Measurements from ENCODE around the gene SLCO3A1. TPM values are rescaled to one million over a fixed set of nuclear protein-coding genes. Genes with fewer than 3 reads are reported as not detected.
"Not testable (repeated sequence)": the region's sequence is repeated elsewhere in the genome, so short reads cannot be mapped to it uniquely, and the experiment has no call there.

The SLCO3A1 gene
- total and polyA plus RNA-seq, 2 experiments from 2014 or later, result 35.5 to 71.9 TPM

GRCh38 chr15:92200891-92201290 lies 347.4 kb downstream of the SLCO3A1 start:
- Histone ChIP-seq H3K27me3 (no peaks in the 10 kb centered on the region), H3K36me3 (no peaks in the 10 kb centered on the region), H3K4me1 (ENCODE audit: low read depth) (no peaks in the 10 kb centered on the region), H3K9me3 (ENCODE audit: low read depth) (no peaks in the 10 kb centered on the region), H3K4me3 (no peak overlapping the region), H3K27ac (no peak overlapping the region)
- no peak for DNase-seq (ENCODE audit: low read depth in 1 of 2, low spot score in 1 of 2)
- TF ChIP-seq CTCF (IDR thresholded peaks at IDR 0.05; ENCODE audit: low read depth, low read length), result no peak

- Histone ChIP-seq H3K9me3 (ENCODE audit: low read depth) (no peaks in the 10 kb centered on the region), H3K27me3 (no peaks in the 10 kb centered on the region), H3K4me3 (no peak overlapping the region), H3K27ac (no peak overlapping the region), H3K4me1 (ENCODE audit: low read depth) (no peaks in the 10 kb centered on the region), H3K36me3 (no peaks in the 10 kb centered on the region)
- no peak for TF ChIP-seq CTCF (IDR thresholded peaks at IDR 0.05; ENCODE audit: low read depth, low read length)
- peak in 1 of 2 donors; percentile 43 for DNase-seq (ENCODE audit: low read depth in 1 of 2, low spot score in 1 of 2)
These were observed 351.8 kb downstream of the SLCO3A1 start for GRCh38 chr15:92205255-92205739.

GRCh38 chr15:92207601-92208000 lies 354.1 kb downstream of the SLCO3A1 start:
- H3K27ac ChIP-seq; H3K36me3 ChIP-seq; H3K4me1 ChIP-seq (ENCODE audit: low read depth); H3K27me3 ChIP-seq; DNase-seq (ENCODE audit: low read depth in 1 of 2, low spot score in 1 of 2); H3K9me3 ChIP-seq (ENCODE audit: low read depth); H3K4me3 ChIP-seq: not testable (repeated sequence)
